HG03460 (cell line): ENCODE measurements around the gene EMP1.

Experiments
- ATAC-seq: cut with Tn5 transposase; IDR thresholded peaks from one replicate; pipeline ENCODE4 v1.9.1; 2021; ENCODE audit not compliant: unreplicated experiment

Gene EMP1

GRCh38 chr12:13219320-13219719, 22.8 kb downstream of the EMP1 start:
- ATAC-seq, result no peak

GRCh38 chr12:13220838-13221237, 24.3 kb downstream of the EMP1 start:
- ATAC-seq, result no peak

GRCh38 chr12:13222076-13222475, 25.6 kb downstream of the EMP1 start:
- ATAC-seq, result no peak

GRCh38 chr12:13223179-13223804, 26.8 kb downstream of the EMP1 start:
- no peak for ATAC-seq

- no peak for ATAC-seq
Observed at GRCh38 chr12:13223941-13224340, 27.4 kb downstream of the EMP1 start.

GRCh38 chr12:13227191-13227590, 30.7 kb downstream of the EMP1 start:
- ATAC-seq, result no peak

- ATAC-seq, result no peak
Observed at GRCh38 chr12:13228579-13228978, 32.1 kb downstream of the EMP1 start.

GRCh38 chr12:13229504-13229903, 33.0 kb downstream of the EMP1 start:
- ATAC-seq, result no peak

- ATAC-seq, result no peak
Observed at GRCh38 chr12:13230500-13230899, 34.0 kb downstream of the EMP1 start.

GRCh38 chr12:13233830-13234641, 37.5 kb downstream of the EMP1 start:
- peak; percentile 50 for ATAC-seq

GRCh38 chr12:13238204-13238603, 41.7 kb downstream of the EMP1 start:
- ATAC-seq, result no peak

GRCh38 chr12:13241833-13242488, 45.4 kb downstream of the EMP1 start:
- no peak for ATAC-seq

- ATAC-seq, result no peak
Observed at GRCh38 chr12:13242936-13243335, 46.4 kb downstream of the EMP1 start.

- no peak for ATAC-seq
Observed at GRCh38 chr12:13243516-13244070, 47.1 kb downstream of the EMP1 start.

- ATAC-seq, result no peak
Observed at GRCh38 chr12:13247596-13247995, 51.1 kb downstream of the EMP1 start.

- no peak for ATAC-seq
Observed at GRCh38 chr12:13248964-13249363, 52.4 kb downstream of the EMP1 start.

- ATAC-seq, result no peak
Observed at GRCh38 chr12:13250416-13250815, 53.9 kb downstream of the EMP1 start.

GRCh38 chr12:13251521-13251920, 55.0 kb downstream of the EMP1 start:
- ATAC-seq, result no peak

- ATAC-seq, result no peak
Observed at GRCh38 chr12:13252024-13252423, 55.5 kb downstream of the EMP1 start.

- ATAC-seq, result no peak
Observed at GRCh38 chr12:13252616-13253015, 56.1 kb downstream of the EMP1 start.

- no peak for ATAC-seq
Observed at GRCh38 chr12:13253966-13254760, 57.6 kb downstream of the EMP1 start.
